ENCODE measurements around the gene RAI14.
"Not testable (repeated sequence)": the region's sequence is repeated elsewhere in the genome, so short reads cannot be mapped to it uniquely, and the experiment has no call there.

The RAI14 gene

GRCh38 chr5:34755926-34756325, 99.8 kb downstream of the RAI14 start:
- no peak for DNase-seq (ENCODE audit: low spot score)
- TF ChIP-seq, protein P1, sequence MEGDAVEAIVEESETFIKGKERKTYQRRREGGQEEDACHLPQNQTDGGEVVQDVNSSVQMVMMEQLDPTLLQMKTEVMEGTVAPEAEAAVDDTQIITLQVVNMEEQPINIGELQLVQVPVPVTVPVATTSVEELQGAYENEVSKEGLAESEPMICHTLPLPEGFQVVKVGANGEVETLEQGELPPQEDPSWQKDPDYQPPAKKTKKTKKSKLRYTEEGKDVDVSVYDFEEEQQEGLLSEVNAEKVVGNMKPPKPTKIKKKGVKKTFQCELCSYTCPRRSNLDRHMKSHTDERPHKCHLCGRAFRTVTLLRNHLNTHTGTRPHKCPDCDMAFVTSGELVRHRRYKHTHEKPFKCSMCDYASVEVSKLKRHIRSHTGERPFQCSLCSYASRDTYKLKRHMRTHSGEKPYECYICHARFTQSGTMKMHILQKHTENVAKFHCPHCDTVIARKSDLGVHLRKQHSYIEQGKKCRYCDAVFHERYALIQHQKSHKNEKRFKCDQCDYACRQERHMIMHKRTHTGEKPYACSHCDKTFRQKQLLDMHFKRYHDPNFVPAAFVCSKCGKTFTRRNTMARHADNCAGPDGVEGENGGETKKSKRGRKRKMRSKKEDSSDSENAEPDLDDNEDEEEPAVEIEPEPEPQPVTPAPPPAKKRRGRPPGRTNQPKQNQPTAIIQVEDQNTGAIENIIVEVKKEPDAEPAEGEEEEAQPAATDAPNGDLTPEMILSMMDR (IDR thresholded peaks at IDR 0.05): no peak
- H3K4me3 ChIP-seq: no peak overlapping the region
- no peak overlapping the region for H3K27ac ChIP-seq

DNA sequence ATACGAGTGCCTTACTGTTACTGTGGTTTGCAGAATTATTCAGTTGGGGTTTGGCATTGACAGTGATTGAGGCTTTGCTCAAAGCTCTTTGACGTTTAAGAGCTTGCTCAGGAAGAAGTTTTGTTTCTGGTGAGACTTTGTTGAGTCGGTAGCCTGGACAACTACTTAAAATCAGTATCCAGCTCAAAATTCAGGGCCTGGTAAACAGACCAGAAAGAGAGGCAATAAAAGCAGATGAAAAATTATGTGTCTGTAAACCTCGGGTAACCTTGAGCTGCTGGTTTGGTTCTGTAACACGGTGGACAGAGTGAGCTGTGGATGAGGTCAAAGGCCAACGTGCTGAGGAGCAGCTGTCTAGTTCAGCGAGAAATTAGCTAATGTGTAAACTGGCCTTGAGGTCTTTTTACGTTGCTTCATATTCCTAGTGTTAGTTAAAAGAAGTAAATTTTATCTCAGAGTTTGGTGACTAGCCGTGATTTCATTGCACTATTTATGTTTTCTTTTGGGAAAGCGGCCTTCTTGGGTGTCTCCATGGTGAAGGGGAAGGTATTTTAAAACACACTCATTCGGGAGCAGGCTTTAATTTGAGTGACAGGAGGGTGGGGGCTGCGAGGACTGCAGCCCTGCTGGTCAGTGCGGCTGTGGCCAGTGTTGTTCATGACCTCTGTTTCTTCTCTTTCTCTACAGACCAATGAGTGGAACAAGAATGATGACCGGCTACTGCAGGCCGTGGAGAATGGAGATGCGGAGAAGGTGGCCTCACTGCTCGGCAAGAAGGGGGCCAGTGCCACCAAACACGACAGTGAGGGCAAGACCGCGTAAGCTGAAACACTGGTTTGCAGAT, 100.9 kb downstream of the RAI14 start:
- no peak for DNase-seq (ENCODE audit: low spot score)
- peak overlapping the region; percentile 5 to 75 for H3K27ac ChIP-seq
- no peak overlapping the region for H3K4me3 ChIP-seq
- TF ChIP-seq, protein P1 (IDR thresholded peaks at IDR 0.05): no peak

DNA sequence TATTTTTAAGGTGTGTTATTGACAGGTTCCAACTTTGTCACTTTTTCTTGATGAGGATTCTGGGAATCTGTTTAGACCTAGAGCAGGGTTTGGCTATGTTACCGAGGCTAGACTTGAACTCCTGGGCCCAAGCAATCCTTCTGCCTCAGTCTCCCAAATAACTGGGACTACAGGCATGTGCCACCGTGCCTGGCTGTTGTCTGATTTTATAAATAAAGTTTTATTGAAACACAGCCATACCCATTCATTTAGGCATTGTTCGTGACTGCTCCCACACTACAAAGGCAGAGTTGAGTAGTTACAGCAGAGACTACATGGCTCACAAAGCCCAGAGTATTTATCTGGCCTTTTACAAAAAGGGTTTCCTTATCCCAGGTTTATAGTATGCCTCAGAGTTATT, 102.4 kb downstream of the RAI14 start:
- H3K4me3 ChIP-seq: no peak overlapping the region
- no peak for DNase-seq (ENCODE audit: low spot score)
- no peak overlapping the region for H3K27ac ChIP-seq
- TF ChIP-seq, protein P1 (IDR thresholded peaks at IDR 0.05): no peak

- not testable (repeated sequence) for DNase-seq (ENCODE audit: low spot score); H3K4me3 ChIP-seq; H3K27ac ChIP-seq
These were observed 103.1 kb downstream of the RAI14 start for GRCh38 chr5:34759213-34759612.

- Histone ChIP-seq H3K4me3 (no peak overlapping the region), H3K27ac (no peak overlapping the region)
- no peak for DNase-seq (ENCODE audit: low spot score)
- TF ChIP-seq, protein P1 (IDR thresholded peaks at IDR 0.05): no peak
These were observed 109.5 kb downstream of the RAI14 start for GRCh38 chr5:34765662-34766061.

GRCh38 chr5:34767180-34767579, 111.1 kb downstream of the RAI14 start:
- DNase-seq (ENCODE audit: low spot score): no peak
- no peak overlapping the region for H3K27ac ChIP-seq
- no peak overlapping the region for H3K4me3 ChIP-seq
- TF ChIP-seq, protein P1 (IDR thresholded peaks at IDR 0.05): no peak

DNA sequence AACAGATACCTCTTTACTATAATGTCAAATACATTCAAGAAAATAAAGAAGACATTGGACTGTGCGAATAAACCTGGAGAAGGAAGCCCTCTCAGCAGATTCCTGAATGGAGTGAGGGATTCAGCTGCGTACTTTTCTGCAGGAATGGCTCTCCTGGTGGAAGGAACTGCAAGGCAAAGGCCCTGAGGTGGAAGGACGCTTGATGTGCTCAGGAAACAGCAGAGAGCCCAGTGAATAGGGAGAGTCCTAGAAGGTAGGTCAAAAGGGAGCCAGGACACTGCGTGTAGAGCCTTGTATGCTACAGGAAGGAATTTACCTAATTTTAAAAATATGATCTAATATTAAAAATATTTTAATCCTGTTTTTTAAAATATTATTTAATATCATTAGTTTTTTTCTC, 114.4 kb downstream of the RAI14 start:
- no peak overlapping the region for H3K27ac ChIP-seq
- TF ChIP-seq, protein P1 (IDR thresholded peaks at IDR 0.05): no peak
- no peak for DNase-seq (ENCODE audit: low spot score)
- H3K4me3 ChIP-seq: no peak overlapping the region

Measured in coronary artery (tissue), 2 donors.